Liver (tissue), 9 donors: ENCODE measurements around the gene TMEM161A. TPM values are rescaled to one million over a fixed set of nuclear protein-coding genes. Genes with fewer than 3 reads are reported as not detected.

ENCODE experiments used
- DNase-seq: peaks from one replicate; pipeline ENCODE4 v3.0.0-alpha.2; 2017; ENCODE audit warnings: low spot score
- H3K27ac ChIP-seq, 2 donors: one replicate each; pipeline ENCODE4 v1.7.0; 2013; ENCODE audit warnings: inconsistent platforms in 2 of 2, low read length in 2 of 2, control low read depth in 1 of 2, low read depth in 1 of 2, mild to moderate bottlenecking in 1 of 2
- H3K27me3 ChIP-seq, 4 donors: one replicate each; pipeline versions ENCODE4 v1.6.1 to v1.7.0; 2013; ENCODE audit warnings: low read length in 3 of 4, inconsistent platforms in 1 of 4, mild to moderate bottlenecking in 1 of 4, moderate library complexity in 1 of 4; ENCODE audit not compliant: control insufficient read depth in 4 of 4, insufficient read depth in 4 of 4
- H3K36me3 ChIP-seq, 4 donors: one replicate each; pipeline versions ENCODE4 v1.6.1 to v1.7.0; 2013; ENCODE audit warnings: low read length in 3 of 4, mild to moderate bottlenecking in 3 of 4, low read depth in 1 of 4, moderate library complexity in 1 of 4; ENCODE audit not compliant: control insufficient read depth in 4 of 4, insufficient read depth in 3 of 4
- H3K4me1 ChIP-seq, 4 donors: one replicate each; pipeline versions ENCODE4 v1.6.1 to v1.7.0; 2013; ENCODE audit warnings: low read length in 3 of 4, mild to moderate bottlenecking in 3 of 4, moderate library complexity in 1 of 4; ENCODE audit not compliant: control insufficient read depth in 4 of 4, insufficient read depth in 4 of 4
- H3K4me3 ChIP-seq, 3 donors: one replicate each; pipeline versions ENCODE4 v1.6.1 to v1.7.0; 2013; ENCODE audit warnings: low read length in 3 of 3, control low read depth in 1 of 3, low read depth in 1 of 3, mild to moderate bottlenecking in 1 of 3
- H3K9ac ChIP-seq, 2 donors: one replicate each; pipeline ENCODE4 v1.7.0; 2013; ENCODE audit warnings: low read length in 2 of 2, mild to moderate bottlenecking in 2 of 2, moderate library complexity in 2 of 2, control low read depth in 1 of 2, low read depth in 1 of 2
- H3K9me3 ChIP-seq, 4 donors: one replicate each; pipeline versions ENCODE4 v1.6.1 to v1.7.0; 2013; ENCODE audit warnings: low read length in 3 of 4; ENCODE audit not compliant: control insufficient read depth in 4 of 4
- ATF3 ChIP-seq: IDR thresholded peaks from 2 replicates; pipeline ENCODE4 v1.6.1; 2016; ENCODE audit warnings: antibody characterized with exemption
- CTCF ChIP-seq: fragments of 150-350 bp; IDR thresholded peaks from 2 replicates; pipeline ENCODE4 v1.5.1; 2017; ENCODE audit warnings: improper control_type of control experiment, low read depth, low read length; ENCODE audit not compliant: missing input control
- EGR1 ChIP-seq, 2 donors: IDR thresholded peaks; 2 replicates each; pipeline ENCODE4 v1.6.1; 2016 to 2018; ENCODE audit warnings: antibody characterized with exemption in 2 of 2, low read depth in 2 of 2
- FOXA1 ChIP-seq: IDR thresholded peaks from 2 replicates; pipeline ENCODE4 v1.6.1; 2016; ENCODE audit warnings: antibody characterized with exemption
- FOXA2 ChIP-seq: IDR thresholded peaks from 2 replicates; pipeline ENCODE4 v1.6.1; 2016; ENCODE audit warnings: antibody characterized with exemption
- GABPA ChIP-seq, 2 donors: IDR thresholded peaks in 1 of 2; conservative IDR thresholded peaks in 1 of 2; 2 replicates each; pipeline ENCODE4 v1.6.1; 2016; ENCODE audit warnings: antibody characterized with exemption in 2 of 2, mild to moderate bottlenecking in 1 of 2, moderate library complexity in 1 of 2
- HNF4A ChIP-seq, 2 donors: conservative IDR thresholded peaks; 2 replicates each; pipeline ENCODE4 v1.6.1; 2016; ENCODE audit warnings: antibody characterized with exemption in 2 of 2, mild to moderate bottlenecking in 2 of 2
- HNF4G ChIP-seq: IDR thresholded peaks from 2 replicates; pipeline ENCODE4 v1.6.1; 2016; ENCODE audit warnings: antibody characterized with exemption
- JUND ChIP-seq, 2 donors: IDR thresholded peaks; 2 replicates each; pipeline ENCODE4 v1.6.1; 2016; ENCODE audit warnings: antibody characterized with exemption in 2 of 2
- MAX ChIP-seq: IDR thresholded peaks from 2 replicates; pipeline ENCODE4 v1.6.1; 2016; ENCODE audit warnings: antibody characterized with exemption
- NR2F2 ChIP-seq: IDR thresholded peaks from 2 replicates; pipeline ENCODE4 v1.6.1; 2016; ENCODE audit warnings: antibody characterized with exemption
- RAD21 ChIP-seq, 2 donors: IDR thresholded peaks; 2 replicates each; pipeline ENCODE4 v1.6.1; 2016; ENCODE audit warnings: antibody characterized with exemption in 2 of 2, mild to moderate bottlenecking in 2 of 2
- REST ChIP-seq: IDR thresholded peaks from 2 replicates; pipeline ENCODE4 v1.6.1; 2016; ENCODE audit warnings: antibody characterized with exemption, mild to moderate bottlenecking
- RXRA ChIP-seq, 2 donors: IDR thresholded peaks; 2 replicates each; pipeline ENCODE4 v1.6.1; 2017 to 2018; ENCODE audit warnings: antibody characterized with exemption in 2 of 2, mild to moderate bottlenecking in 1 of 2
- SP1 ChIP-seq: IDR thresholded peaks from 2 replicates; pipeline ENCODE4 v1.6.1; 2018; ENCODE audit warnings: antibody characterized with exemption, mild to moderate bottlenecking
- TAF1 ChIP-seq: conservative IDR thresholded peaks from 2 replicates; pipeline ENCODE4 v1.6.1; 2016; ENCODE audit warnings: antibody characterized with exemption, mild to moderate bottlenecking
- YY1 ChIP-seq: IDR thresholded peaks from 2 replicates; pipeline ENCODE4 v1.6.1; 2016; ENCODE audit warnings: antibody characterized with exemption, mild to moderate bottlenecking
- ZBTB33 ChIP-seq: IDR thresholded peaks from 2 replicates; pipeline ENCODE4 v1.6.1; 2016; ENCODE audit warnings: antibody characterized with exemption
- WGBS: extraction: QIAGEN DNeasy Blood & Tissue Kit; methylation state at CpG from one replicate; pipeline ENCODE4 v1.1.7; 2013; 5-methylcytosine and 5-hydroxymethylcytosine counted together
- polyA plus RNA-seq, 2 donors: library from polyadenylated mRNA; stranded (reverse) in 1 of 2; unstranded in 1 of 2; fragments of 200-250 nt in 1 of 2; fragments of >200 nt in 1 of 2; fragmentation: Nextera tagmentation in 1 of 2; extraction: Ambion mirVana in 1 of 2; gene quantifications; one replicate each; pipeline versions ENCODE4 v1.2.1 to v1.2.3, GENCODE V29; 2013 to 2015
- total RNA-seq, 2 donors: library from RNA; depleted of rRNA; stranded (reverse); fragments of >200 nt; gene quantifications; one replicate each; pipeline ENCODE4 v1.2.3, GENCODE V29; 2014
- donor health status: healthy.
- donor health status: healthy.
- donor health status: healthy.
- donor health status: healthy.
- donor health status: healthy.

The TMEM161A gene
- total and polyA plus RNA-seq, 4 donors = 13.1 to 27.1 (median 24.0) TPM

GRCh38 chr19:19105365-19106055 lies 32.8 kb downstream of the TMEM161A start:
- Histone ChIP-seq H3K27ac (no peak overlapping the region), H3K4me1 (peaks cover 7 to 19% (median 13%) of the 10 kb centered on the region in 4 donors), H3K9ac (no peak overlapping the region), H3K9me3 (no peaks in the 10 kb centered on the region), H3K36me3 (peaks cover 3 to 10% (median 6%) of the 10 kb centered on the region in 4 donors), H3K27me3 (no peaks in the 10 kb centered on the region), H3K4me3 (no peak overlapping the region)
- peak; percentile 80 for DNase-seq
- TF ChIP-seq EGR1 (IDR thresholded peaks at IDR 0.05; ENCODE audit: low read depth in 2 of 2) (no peak), MAX (no peak), FOXA1 (no peak), SP1 (no peak), RXRA (IDR thresholded peaks at IDR 0.05) (no peak), RAD21 (IDR thresholded peaks at IDR 0.05) (no peak), JUND (IDR thresholded peaks at IDR 0.05) (no peak), ZBTB33 (no peak), HNF4G (no peak), ATF3 (no peak), YY1 (no peak), NR2F2 (no peak), REST (no peak), FOXA2 (no peak), GABPA (IDR thresholded peaks at IDR 0.05 in 1 of 2, conservative IDR thresholded peaks at IDR 0.05 in 1 of 2) (no peak), HNF4A (conservative IDR thresholded peaks at IDR 0.05) (no peak), CTCF (no peak), TAF1 (no peak)
- WGBS = 68% methylated on average over 36 of the region's 36 CpGs
